A549 treated with CpdA at 1 μM for 4 hours (cell line): ENCODE measurements around the gene MRPL4. TPM values are rescaled to one million over a fixed set of nuclear protein-coding genes. Genes with fewer than 3 reads are reported as not detected.

ENCODE experiments used
- total RNA-seq: library from RNA; stranded (reverse); fragments of 200-300 nt; extraction: Qiagen RNA extraction; gene quantifications from 5 replicates; pipeline ENCODE4 v1.2.3, GENCODE V29; 2022; ENCODE audit warnings: low read depth

MRPL4 gene
- 55.5 to 80.2 TPM (median 74.8 TPM) in 5 replicates for total RNA-seq

DNA sequence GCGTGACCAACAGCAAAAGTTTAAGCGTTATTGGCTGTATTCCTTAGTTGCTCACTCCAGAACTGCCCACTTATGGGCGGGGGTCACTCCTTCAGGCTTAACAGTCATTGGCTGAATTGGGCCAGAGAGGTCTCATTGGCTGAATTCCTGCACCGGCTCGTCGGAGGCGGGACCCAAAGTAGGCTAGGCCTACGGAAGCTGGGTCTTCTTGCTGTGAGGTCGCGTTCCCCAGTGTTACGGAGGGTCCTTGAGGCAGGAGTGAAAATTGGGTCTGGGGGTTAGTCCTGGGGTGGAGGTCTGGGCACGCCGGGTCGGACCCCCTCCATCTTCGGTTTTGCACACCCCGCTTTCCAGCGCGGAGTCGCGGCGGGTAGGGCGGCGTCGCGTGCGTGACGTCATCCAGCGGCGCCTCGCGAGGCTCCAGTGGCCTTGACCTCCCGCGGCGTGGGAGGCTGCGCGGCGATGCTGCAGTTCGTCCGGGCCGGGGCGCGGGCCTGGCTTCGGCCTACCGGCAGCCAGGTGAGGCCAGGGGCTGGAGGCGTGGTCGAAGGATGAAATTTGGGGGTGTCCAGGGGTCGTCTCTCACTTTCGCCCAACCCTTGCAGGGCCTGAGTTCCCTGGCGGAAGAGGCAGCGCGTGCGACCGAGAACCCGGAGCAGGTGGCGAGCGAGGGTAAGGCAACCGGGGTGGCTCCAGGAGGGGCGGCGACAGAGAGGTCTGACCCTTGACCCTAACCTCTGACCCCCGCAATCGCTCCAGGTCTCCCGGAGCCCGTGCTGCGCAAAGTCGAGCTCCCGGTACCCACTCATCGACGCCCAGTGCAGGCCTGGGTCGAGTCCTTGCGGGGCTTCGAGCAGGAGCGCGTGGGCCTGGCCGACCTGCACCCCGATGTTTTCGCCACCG lies at the start of gene MRPL4:
Gene MRPL4 (plus strand): TSS at position 423 of the 903 bp plus-strand sequence. CDS start 40 bp downstream, at position 463.

DNA sequence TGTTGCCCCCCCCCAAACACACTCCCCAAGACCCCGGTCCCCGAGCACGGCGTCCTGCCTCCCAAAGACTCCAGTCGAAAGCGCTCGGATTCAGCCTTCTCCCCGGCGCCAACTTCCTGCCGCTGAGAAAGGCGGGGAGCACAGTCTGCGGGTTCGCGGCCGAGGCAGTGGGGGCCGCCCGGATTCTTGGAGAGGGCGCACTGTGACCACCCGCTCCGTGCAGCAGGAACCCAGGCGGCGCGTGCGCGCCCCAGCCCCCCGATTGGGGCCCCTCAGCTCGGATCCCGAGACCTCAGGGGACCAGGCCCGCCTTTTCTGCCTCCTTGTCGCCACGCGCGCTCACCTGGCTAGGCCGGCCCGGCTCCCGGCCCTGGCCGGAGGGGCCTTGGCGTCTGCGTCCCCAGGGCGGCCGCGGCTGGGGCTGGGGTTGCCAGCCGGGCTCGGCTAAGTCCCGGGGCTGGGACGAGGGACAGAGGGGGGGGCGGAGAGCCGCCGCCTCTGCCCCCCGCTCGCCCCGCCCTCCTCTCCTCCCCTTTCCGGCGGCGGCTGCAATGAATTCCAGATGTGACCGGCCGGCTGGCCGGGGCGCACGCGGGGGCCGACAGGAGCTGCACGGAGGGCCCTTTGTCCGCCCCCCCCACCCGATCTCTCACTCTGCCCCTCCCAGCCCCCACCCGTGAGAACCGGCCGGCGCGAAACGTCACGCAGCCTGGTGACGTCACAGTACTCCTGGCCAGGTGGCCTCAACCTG lies 21.0 kb upstream of the MRPL4 start, which contains the start of gene S1PR2:
Gene S1PR2 (minus strand): TSS at position 471 of the 751 bp plus-strand sequence. CDS start 6,426 bp downstream, outside the sequence.

DNA sequence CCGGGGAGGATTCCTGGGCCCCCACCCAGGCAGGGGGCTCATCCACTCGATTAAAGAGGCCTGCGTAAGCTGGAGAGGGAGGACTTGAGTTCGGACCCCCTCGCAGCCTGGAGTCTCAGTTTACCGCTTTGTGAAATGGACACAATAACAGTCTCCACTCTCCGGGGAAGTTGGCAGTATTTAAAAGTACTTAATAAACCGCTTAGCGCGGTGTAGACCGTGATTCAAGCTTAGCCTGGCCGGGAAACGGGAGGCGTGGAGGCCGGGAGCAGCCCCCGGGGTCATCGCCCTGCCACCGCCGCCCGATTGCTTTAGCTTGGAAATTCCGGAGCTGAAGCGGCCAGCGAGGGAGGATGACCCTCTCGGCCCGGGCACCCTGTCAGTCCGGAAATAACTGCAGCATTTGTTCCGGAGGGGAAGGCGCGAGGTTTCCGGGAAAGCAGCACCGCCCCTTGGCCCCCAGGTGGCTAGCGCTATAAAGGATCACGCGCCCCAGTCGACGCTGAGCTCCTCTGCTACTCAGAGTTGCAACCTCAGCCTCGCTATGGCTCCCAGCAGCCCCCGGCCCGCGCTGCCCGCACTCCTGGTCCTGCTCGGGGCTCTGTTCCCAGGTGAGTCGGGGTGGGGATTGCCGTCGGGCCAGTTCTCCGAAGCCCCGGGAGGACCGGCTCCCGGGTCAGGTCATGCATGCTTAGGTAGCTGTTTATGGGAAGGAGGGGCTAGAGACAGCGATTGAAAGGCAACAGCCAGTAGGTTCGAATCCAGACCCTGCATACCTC lies 18.8 kb downstream of the MRPL4 start, which contains the start of gene ICAM1:
Gene ICAM1 (plus strand): TSS at position 505 of the 779 bp plus-strand sequence. CDS start 40 bp downstream, at position 545.

DNA sequence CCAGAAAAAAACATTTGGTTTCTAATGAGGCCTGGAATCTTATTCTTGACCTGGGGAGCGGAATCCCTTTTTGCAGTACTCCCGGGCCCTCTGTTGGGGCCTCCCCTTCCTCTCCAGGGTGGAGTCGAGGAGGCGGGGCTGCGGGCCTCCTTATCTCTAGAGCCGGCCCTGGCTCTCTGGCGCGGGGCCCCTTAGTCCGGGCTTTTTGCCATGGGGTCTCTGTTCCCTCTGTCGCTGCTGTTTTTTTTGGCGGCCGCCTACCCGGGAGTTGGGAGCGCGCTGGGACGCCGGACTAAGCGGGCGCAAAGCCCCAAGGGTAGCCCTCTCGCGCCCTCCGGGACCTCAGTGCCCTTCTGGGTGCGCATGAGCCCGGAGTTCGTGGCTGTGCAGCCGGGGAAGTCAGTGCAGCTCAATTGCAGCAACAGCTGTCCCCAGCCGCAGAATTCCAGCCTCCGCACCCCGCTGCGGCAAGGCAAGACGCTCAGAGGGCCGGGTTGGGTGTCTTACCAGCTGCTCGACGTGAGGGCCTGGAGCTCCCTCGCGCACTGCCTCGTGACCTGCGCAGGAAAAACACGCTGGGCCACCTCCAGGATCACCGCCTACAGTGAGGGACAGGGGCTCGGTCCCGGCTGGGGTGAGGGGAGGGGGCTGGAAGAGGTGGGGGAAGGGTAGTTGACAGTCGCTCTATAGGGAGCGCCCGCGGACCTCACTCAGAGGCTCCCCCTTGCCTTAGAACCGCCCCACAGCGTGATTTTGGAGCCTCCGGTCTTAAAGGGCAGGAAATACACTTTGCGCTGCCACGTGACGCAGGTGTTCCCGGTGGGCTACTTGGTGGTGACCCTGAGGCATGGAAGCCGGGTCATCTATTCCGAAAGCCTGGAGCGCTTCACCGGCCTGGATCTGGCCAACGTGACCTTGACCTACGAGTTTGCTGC lies 35.1 kb downstream of the MRPL4 start, which contains the start of gene ICAM4:
Gene ICAM4 (plus strand): TSS at position 153 of the 935 bp plus-strand sequence. CDS start 58 bp downstream, at position 211.

DNA sequence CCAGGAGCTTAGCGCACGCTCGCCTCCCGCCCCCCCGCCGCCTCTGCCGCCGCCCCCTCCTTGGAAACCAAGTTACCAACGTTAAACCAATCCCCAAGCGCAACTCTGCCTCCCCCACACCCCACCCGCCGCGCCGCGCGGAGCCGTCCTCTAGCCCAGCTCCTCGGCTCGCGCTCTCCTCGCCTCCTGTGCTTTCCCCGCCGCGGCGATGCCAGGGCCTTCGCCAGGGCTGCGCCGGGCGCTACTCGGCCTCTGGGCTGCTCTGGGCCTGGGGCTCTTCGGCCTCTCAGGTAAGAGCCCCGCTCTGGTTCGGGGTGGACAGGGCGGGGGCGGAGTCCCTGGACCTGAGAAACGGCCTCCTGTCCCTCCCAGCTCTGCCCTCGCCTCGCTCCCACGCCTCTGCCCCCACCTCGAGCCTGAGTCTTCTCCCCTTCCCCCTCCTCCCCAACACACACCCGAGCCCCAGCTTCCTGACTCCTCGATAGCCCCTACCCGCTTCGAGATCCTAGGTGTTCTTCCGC lies 37.9 kb downstream of the MRPL4 start, which contains the start of gene ICAM5:
Gene ICAM5 (plus strand): TSS at position 117 of the 521 bp plus-strand sequence. CDS start 92 bp downstream, at position 209.

DNA sequence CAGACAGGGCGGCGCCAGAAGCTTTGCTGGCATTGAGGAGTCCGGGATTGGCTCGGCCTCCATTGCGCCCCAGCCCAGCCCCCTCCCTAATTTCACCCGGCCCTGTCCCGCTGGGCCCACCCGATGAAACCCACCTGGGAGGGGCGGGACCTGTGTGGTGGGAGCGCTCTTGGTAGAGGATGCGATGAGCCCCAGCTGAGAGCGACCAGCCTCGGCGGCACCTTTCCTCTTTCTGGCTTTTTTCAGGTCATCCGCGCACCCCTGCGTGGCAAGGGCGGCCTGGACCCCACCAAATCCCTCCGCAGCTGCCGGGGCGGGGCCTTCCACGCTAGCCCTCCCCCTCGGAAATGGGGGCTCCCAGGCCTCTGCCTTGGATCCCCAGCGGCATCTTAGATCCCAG lies 57.4 kb downstream of the MRPL4 start, which contains the start of gene ZGLP1:
Gene ZGLP1 (minus strand): TSS at position 393 of the 400 bp plus-strand sequence.

Other genes with a start within 250 kb of the MRPL4 start
- 3.8 to 5.2 TPM (median 4.0 TPM) in 5 replicates for gene COL5A3, start 241.7 kb upstream of the MRPL4 start, total RNA-seq
- 0.28 to 0.82 TPM (median 0.45 TPM) in 5 replicates for gene RDH8, start 238.7 kb upstream of the MRPL4 start, total RNA-seq
- 7.2 to 8.7 TPM (median 8.0 TPM) in 5 replicates for gene SHFL, start 165.9 kb upstream of the MRPL4 start, total RNA-seq
- 0.07 to 0.27 TPM (median 0.08 TPM) in 5 replicates for gene ANGPTL6, start 149.5 kb upstream of the MRPL4 start, total RNA-seq
- gene PPAN, start 145.9 kb upstream of the MRPL4 start, total RNA-seq = 41.6 to 62.8 TPM (median 53.8 TPM) in 5 replicates
- gene P2RY11, start 140.5 kb upstream of the MRPL4 start, total RNA-seq = 6.8 to 13.7 TPM (median 7.8 TPM) in 5 replicates
- 163 to 185 TPM (median 168 TPM) in 5 replicates for gene EIF3G, start 132.3 kb upstream of the MRPL4 start, total RNA-seq
- 63.0 to 73.0 TPM (median 65.9 TPM) in 5 replicates for gene DNMT1, start 57.3 kb upstream of the MRPL4 start, total RNA-seq
- gene S1PR2, start 20.9 kb upstream of the MRPL4 start, total RNA-seq = 1.0 to 1.6 TPM (median 1.2 TPM) in 5 replicates
- 3.4 to 7.4 TPM (median 4.9 TPM) in 5 replicates for gene ICAM1, start 18.9 kb downstream of the MRPL4 start, total RNA-seq
- 0.10 to 0.20 TPM in 2 of 5 replicates, not detected in the others for gene ICAM4, start 34.7 kb downstream of the MRPL4 start, total RNA-seq
- gene ICAM5, start 37.7 kb downstream of the MRPL4 start, total RNA-seq = 0.52 to 0.84 TPM (median 0.61 TPM) in 5 replicates
- gene ZGLP1, start 57.6 kb downstream of the MRPL4 start, total RNA-seq = 0.82 to 3.4 TPM (median 2.0 TPM) in 5 replicates
- gene FDX2, start 63.8 kb downstream of the MRPL4 start, total RNA-seq = 26.3 to 41.5 TPM (median 33.5 TPM) in 5 replicates
- gene RAVER1, start 81.3 kb downstream of the MRPL4 start, total RNA-seq = 21.6 to 31.6 TPM (median 29.0 TPM) in 5 replicates
- 5.2 to 10.3 TPM (median 10.0 TPM) in 5 replicates for gene ICAM3, start 87.4 kb downstream of the MRPL4 start, total RNA-seq
- 34.1 to 48.3 TPM (median 45.9 TPM) in 5 replicates for gene TYK2, start 128.4 kb downstream of the MRPL4 start, total RNA-seq
- gene CDC37, start 151.3 kb downstream of the MRPL4 start, total RNA-seq = 159 to 206 TPM (median 185 TPM) in 5 replicates
- 3.7 to 5.2 TPM (median 5.1 TPM) in 5 replicates for gene PDE4A, start 168.3 kb downstream of the MRPL4 start, total RNA-seq